ENCODE measurements around the gene GSK3A.
A peak's percentile ranks its signal among the peaks of the same experiment; 100 is the strongest.

GSK3A gene

GRCh38 chr19:42214810-42215485 lies 27.5 kb downstream of the GSK3A start:
- no peak for DNase-seq (ENCODE audit: low spot score)
- Histone ChIP-seq H2BK5ac (ENCODE audit: low read length) (no peak overlapping the region), H2AK5ac (ENCODE audit: low read depth, low read length) (no peak overlapping the region), H2BK12ac (ENCODE audit: low read length) (no peak overlapping the region), H3K27me3 (ENCODE audit: control insufficient read depth in 3 of 3, insufficient read depth in 3 of 3, low read depth in 1 of 3, low read length in 3 of 3) (no peaks in the 10 kb centered on the region), H4K8ac (ENCODE audit: low read depth, low read length) (no peak overlapping the region), H3K4ac (ENCODE audit: low read length) (no peak overlapping the region), H3K9ac (ENCODE audit: low read depth, low read length, poor library complexity) (no peak overlapping the region), H3K36me3 (replicated peaks in 1 of 2; ENCODE audit: control insufficient read depth in 2 of 2, insufficient read depth in 2 of 2, low read length in 2 of 2) (peaks cover 18 to 47% of the 10 kb centered on the region in 2 donors), H2AFZ (ENCODE audit: low read length) (no peak overlapping the region), H3K4me1 (ENCODE audit: control insufficient read depth in 2 of 2, insufficient read depth in 1 of 2, low read depth in 1 of 2, low read length in 2 of 2) (peaks cover 14 to 15% of the 10 kb centered on the region in 2 donors), H3K4me3 (ENCODE audit: low read length in 2 of 2) (no peak overlapping the region), H3K14ac (ENCODE audit: low read length) (no peak overlapping the region), H3K23ac (ENCODE audit: low read depth, low read length, poor library complexity) (no peak overlapping the region), H4K91ac (ENCODE audit: low read depth, low read length, poor library complexity) (no peak overlapping the region), H3K18ac (ENCODE audit: low read length) (no peak overlapping the region), H2BK15ac (ENCODE audit: low read length) (no peak overlapping the region), H3K27ac (replicated peaks; ENCODE audit: low read length) (no peak overlapping the region), H3K4me2 (ENCODE audit: insufficient read depth, low read length, poor library complexity, severe bottlenecking) (no peak overlapping the region), H2BK120ac (ENCODE audit: low read depth, low read length) (no peak overlapping the region), H3K79me1 (ENCODE audit: low read depth, low read length) (peaks cover 19% of the 10 kb centered on the region), H3K9me3 (replicated peaks in 1 of 2; ENCODE audit: control insufficient read depth in 2 of 2, insufficient read depth in 1 of 2, low read depth in 1 of 2, low read length in 2 of 2) (no peaks in the 10 kb centered on the region)
- no CpG with 5 or more reads among the region's 11 CpGs for WGBS, 2 donors (ENCODE audit: extremely low coverage in 2 of 2, insufficient read length in 2 of 2, insufficient replicate concordance in 1 of 2)

GRCh38 chr19:42212886-42213285 lies 29.5 kb downstream of the GSK3A start:
- Histone ChIP-seq H3K23ac (ENCODE audit: low read depth, low read length, poor library complexity) (no peak overlapping the region), H3K4ac (ENCODE audit: low read length) (no peak overlapping the region), H2BK12ac (ENCODE audit: low read length) (no peak overlapping the region), H2BK15ac (ENCODE audit: low read length) (no peak overlapping the region), H2AFZ (ENCODE audit: low read length) (no peak overlapping the region), H3K36me3 (replicated peaks in 1 of 2; ENCODE audit: control insufficient read depth in 2 of 2, insufficient read depth in 2 of 2, low read length in 2 of 2) (peaks cover 36 to 65% of the 10 kb centered on the region in 2 donors), H3K4me3 (ENCODE audit: low read length in 2 of 2) (no peak overlapping the region), H2BK5ac (ENCODE audit: low read length) (no peak overlapping the region), H3K4me1 (ENCODE audit: control insufficient read depth in 2 of 2, insufficient read depth in 1 of 2, low read depth in 1 of 2, low read length in 2 of 2) (peaks cover 8 to 14% of the 10 kb centered on the region in 2 donors), H3K9me3 (replicated peaks in 1 of 2; ENCODE audit: control insufficient read depth in 2 of 2, insufficient read depth in 1 of 2, low read depth in 1 of 2, low read length in 2 of 2) (no peaks in the 10 kb centered on the region), H3K18ac (ENCODE audit: low read length) (no peak overlapping the region), H3K79me1 (ENCODE audit: low read depth, low read length) (peaks cover 23% of the 10 kb centered on the region), H3K27me3 (ENCODE audit: control insufficient read depth in 3 of 3, insufficient read depth in 3 of 3, low read depth in 1 of 3, low read length in 3 of 3) (no peaks in the 10 kb centered on the region), H4K91ac (ENCODE audit: low read depth, low read length, poor library complexity) (no peak overlapping the region), H3K9ac (ENCODE audit: low read depth, low read length, poor library complexity) (no peak overlapping the region), H3K27ac (replicated peaks; ENCODE audit: low read length) (no peak overlapping the region), H4K8ac (ENCODE audit: low read depth, low read length) (no peak overlapping the region), H2BK120ac (ENCODE audit: low read depth, low read length) (no peak overlapping the region), H3K4me2 (ENCODE audit: insufficient read depth, low read length, poor library complexity, severe bottlenecking) (no peak overlapping the region), H3K14ac (ENCODE audit: low read length) (no peak overlapping the region), H2AK5ac (ENCODE audit: low read depth, low read length) (no peak overlapping the region)
- WGBS, 2 donors (ENCODE audit: extremely low coverage in 2 of 2, insufficient read length in 2 of 2, insufficient replicate concordance in 1 of 2): no CpG with 5 or more reads among the region's 1 CpG
- DNase-seq (ENCODE audit: low spot score): no peak

DNA sequence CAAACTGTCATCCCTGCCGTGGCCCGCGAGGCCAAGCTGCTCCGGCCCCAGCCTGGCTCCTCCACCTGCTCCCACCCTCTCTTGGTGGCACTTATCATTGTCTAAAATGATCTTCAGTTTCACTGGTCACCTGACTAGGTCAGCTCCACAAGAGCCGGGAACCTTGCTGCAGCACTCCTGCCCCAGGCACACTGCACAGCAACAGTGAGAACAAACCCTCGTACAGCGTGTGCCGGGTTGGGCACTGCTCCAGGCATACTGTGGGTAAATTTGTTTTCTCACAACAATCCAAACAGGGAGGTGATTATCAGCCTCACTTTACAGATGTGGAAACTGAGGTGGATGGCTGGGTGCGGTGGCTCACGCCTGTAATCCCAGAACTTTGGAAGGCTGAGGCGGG lies 33.8 kb downstream of the GSK3A start:
- H3K4me1 ChIP-seq (ENCODE audit: control insufficient read depth in 2 of 2, insufficient read depth in 1 of 2, low read depth in 1 of 2, low read length in 2 of 2): no peaks in the 10 kb centered on the region
- H3K18ac ChIP-seq (ENCODE audit: low read length): no peak overlapping the region
- no peak for DNase-seq (ENCODE audit: low spot score)
- H3K9ac ChIP-seq (ENCODE audit: low read depth, low read length, poor library complexity): no peak overlapping the region
- no peak overlapping the region for H2AFZ ChIP-seq (ENCODE audit: low read length)
- peaks cover 6% of the 10 kb centered on the region for H3K79me1 ChIP-seq (ENCODE audit: low read depth, low read length)
- H3K14ac ChIP-seq (ENCODE audit: low read length): no peak overlapping the region
- peak overlapping the region; percentile 65 for H4K8ac ChIP-seq (ENCODE audit: low read depth, low read length)
- H3K9me3 ChIP-seq (replicated peaks in 1 of 2; ENCODE audit: control insufficient read depth in 2 of 2, insufficient read depth in 1 of 2, low read depth in 1 of 2, low read length in 2 of 2): no peaks in the 10 kb centered on the region
- no peak overlapping the region for H3K4me2 ChIP-seq (ENCODE audit: insufficient read depth, low read length, poor library complexity, severe bottlenecking)
- H4K91ac ChIP-seq (ENCODE audit: low read depth, low read length, poor library complexity): no peak overlapping the region
- no peak overlapping the region for H3K27ac ChIP-seq (replicated peaks; ENCODE audit: low read length)
- no peak overlapping the region for H2BK12ac ChIP-seq (ENCODE audit: low read length)
- no peaks in the 10 kb centered on the region for H3K27me3 ChIP-seq (ENCODE audit: control insufficient read depth in 3 of 3, insufficient read depth in 3 of 3, low read depth in 1 of 3, low read length in 3 of 3)
- H3K36me3 ChIP-seq (replicated peaks in 1 of 2; ENCODE audit: control insufficient read depth in 2 of 2, insufficient read depth in 2 of 2, low read length in 2 of 2): peaks cover 51 to 80% of the 10 kb centered on the region in 2 donors
- no peak overlapping the region for H2AK5ac ChIP-seq (ENCODE audit: low read depth, low read length)
- H3K23ac ChIP-seq (ENCODE audit: low read depth, low read length, poor library complexity): no peak overlapping the region
- no peak overlapping the region for H2BK5ac ChIP-seq (ENCODE audit: low read length)
- no peak overlapping the region for H3K4ac ChIP-seq (ENCODE audit: low read length)
- no CpG with 5 or more reads among the region's 11 CpGs for WGBS, 2 donors (ENCODE audit: extremely low coverage in 2 of 2, insufficient read length in 2 of 2, insufficient replicate concordance in 1 of 2)
- no peak overlapping the region for H3K4me3 ChIP-seq (ENCODE audit: low read length in 2 of 2)
- H2BK120ac ChIP-seq (ENCODE audit: low read depth, low read length): no peak overlapping the region
- no peak overlapping the region for H2BK15ac ChIP-seq (ENCODE audit: low read length)

DNA sequence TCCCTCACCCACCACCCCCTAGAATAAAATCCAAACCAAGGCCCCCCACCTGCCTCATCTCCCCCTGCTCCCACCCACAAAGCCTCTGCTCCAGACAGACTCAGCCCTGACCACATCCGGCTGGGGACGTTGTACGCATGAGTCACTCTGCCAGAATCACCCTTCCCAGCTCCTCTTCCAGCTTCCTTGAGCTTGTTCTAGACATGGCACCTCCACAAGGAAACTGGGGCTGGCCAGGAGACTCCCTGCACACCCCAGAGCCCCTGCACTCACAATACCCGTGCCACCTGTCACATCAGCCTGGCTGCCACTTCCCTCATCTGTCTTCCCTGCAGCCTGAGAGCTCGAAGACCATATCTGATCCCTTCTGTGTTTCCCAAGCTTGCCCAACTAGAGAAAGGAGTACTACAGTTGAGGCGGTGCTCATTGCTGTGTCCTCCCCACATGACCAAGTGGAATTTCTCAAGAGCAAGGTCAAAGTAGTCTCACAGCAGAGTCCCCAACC lies 34.6 kb downstream of the GSK3A start:
- Histone ChIP-seq H3K4ac (ENCODE audit: low read length) (no peak overlapping the region), H3K79me1 (ENCODE audit: low read depth, low read length) (peaks cover 6% of the 10 kb centered on the region), H2AK5ac (ENCODE audit: low read depth, low read length) (no peak overlapping the region), H2BK120ac (ENCODE audit: low read depth, low read length) (no peak overlapping the region), H3K18ac (ENCODE audit: low read length) (no peak overlapping the region), H3K23ac (ENCODE audit: low read depth, low read length, poor library complexity) (no peak overlapping the region), H4K91ac (ENCODE audit: low read depth, low read length, poor library complexity) (no peak overlapping the region), H3K4me1 (ENCODE audit: control insufficient read depth in 2 of 2, insufficient read depth in 1 of 2, low read depth in 1 of 2, low read length in 2 of 2) (no peaks in the 10 kb centered on the region), H3K14ac (ENCODE audit: low read length) (no peak overlapping the region), H2BK5ac (ENCODE audit: low read length) (no peak overlapping the region), H2AFZ (ENCODE audit: low read length) (no peak overlapping the region), H3K27ac (replicated peaks; ENCODE audit: low read length) (no peak overlapping the region), H2BK12ac (ENCODE audit: low read length) (no peak overlapping the region), H4K8ac (ENCODE audit: low read depth, low read length) (no peak overlapping the region), H3K4me3 (ENCODE audit: low read length in 2 of 2) (peak overlapping the region in 1 of 2 donors; percentile 12), H3K4me2 (ENCODE audit: insufficient read depth, low read length, poor library complexity, severe bottlenecking) (no peak overlapping the region), H3K9me3 (replicated peaks in 1 of 2; ENCODE audit: control insufficient read depth in 2 of 2, insufficient read depth in 1 of 2, low read depth in 1 of 2, low read length in 2 of 2) (no peaks in the 10 kb centered on the region), H3K9ac (ENCODE audit: low read depth, low read length, poor library complexity) (no peak overlapping the region), H3K36me3 (replicated peaks in 1 of 2; ENCODE audit: control insufficient read depth in 2 of 2, insufficient read depth in 2 of 2, low read length in 2 of 2) (peaks cover 50 to 80% of the 10 kb centered on the region in 2 donors), H2BK15ac (ENCODE audit: low read length) (no peak overlapping the region), H3K27me3 (ENCODE audit: control insufficient read depth in 3 of 3, insufficient read depth in 3 of 3, low read depth in 1 of 3, low read length in 3 of 3) (no peaks in the 10 kb centered on the region)
- no peak for DNase-seq (ENCODE audit: low spot score)
- no CpG with 5 or more reads among the region's 6 CpGs for WGBS, 2 donors (ENCODE audit: extremely low coverage in 2 of 2, insufficient read length in 2 of 2, insufficient replicate concordance in 1 of 2)

Measured in neuronal stem cell (in vitro differentiated cells).